GM19395 (cell line): ENCODE measurements around the gene WDR83.
"Not testable (repeated sequence)": the region's sequence is repeated elsewhere in the genome, so short reads cannot be mapped to it uniquely, and the experiment has no call there.

ENCODE experiments used
- ATAC-seq: cut with Tn5 transposase; IDR thresholded peaks from one replicate; pipeline ENCODE4 v1.9.1; 2021; ENCODE audit warnings: mild to moderate bottlenecking, moderate library complexity; ENCODE audit not compliant: unreplicated experiment

The WDR83 gene, protein sequence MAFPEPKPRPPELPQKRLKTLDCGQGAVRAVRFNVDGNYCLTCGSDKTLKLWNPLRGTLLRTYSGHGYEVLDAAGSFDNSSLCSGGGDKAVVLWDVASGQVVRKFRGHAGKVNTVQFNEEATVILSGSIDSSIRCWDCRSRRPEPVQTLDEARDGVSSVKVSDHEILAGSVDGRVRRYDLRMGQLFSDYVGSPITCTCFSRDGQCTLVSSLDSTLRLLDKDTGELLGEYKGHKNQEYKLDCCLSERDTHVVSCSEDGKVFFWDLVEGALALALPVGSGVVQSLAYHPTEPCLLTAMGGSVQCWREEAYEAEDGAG

DNA sequence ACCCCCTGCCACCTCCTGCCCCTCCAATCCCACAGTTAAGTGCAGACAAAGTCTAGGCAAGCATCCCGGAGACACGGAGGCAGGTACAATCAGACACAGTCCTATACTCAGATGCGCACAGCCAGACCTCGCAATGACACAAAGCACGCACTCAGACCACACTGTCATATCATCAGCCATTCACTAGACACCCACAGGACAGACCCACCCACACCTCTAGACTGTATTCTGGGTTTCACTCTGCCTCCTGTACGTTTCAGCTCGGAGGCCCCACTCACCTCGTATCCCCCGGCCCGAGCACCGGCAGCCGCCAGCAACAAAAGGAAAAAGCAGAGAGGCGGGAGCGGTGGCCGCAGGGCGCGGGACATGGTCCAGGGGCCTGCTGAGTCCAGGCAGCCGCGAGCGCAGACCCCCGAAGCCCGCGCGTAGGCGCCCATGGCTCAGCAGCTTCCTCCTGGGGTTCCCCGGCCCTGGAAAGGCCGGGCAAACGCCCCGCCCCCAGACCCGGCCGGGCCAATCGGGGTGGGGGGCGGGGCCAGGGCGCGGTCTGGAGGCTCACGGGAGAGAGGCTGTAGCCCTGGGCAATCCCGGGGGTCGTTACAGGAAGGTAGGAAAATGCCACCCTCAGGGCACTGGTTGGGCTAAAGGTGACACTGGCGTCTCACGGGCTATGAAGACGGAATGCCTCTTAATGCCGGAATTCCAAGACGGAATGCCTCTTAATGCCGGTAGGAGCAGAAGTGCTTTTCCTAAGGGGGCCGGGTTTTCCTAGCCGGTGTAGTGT is at the start of gene WDR83, which contains the start of gene MAN2B1:
Gene WDR83 (plus strand): TSS at position 543 of the 784 bp plus-strand sequence. CDS start 2,984 bp downstream, outside the sequence.
Gene MAN2B1 (minus strand): TSS at position 478 of the 784 bp plus-strand sequence. CDS start 41 bp downstream, at position 437.
- ATAC-seq = no peak

DNA sequence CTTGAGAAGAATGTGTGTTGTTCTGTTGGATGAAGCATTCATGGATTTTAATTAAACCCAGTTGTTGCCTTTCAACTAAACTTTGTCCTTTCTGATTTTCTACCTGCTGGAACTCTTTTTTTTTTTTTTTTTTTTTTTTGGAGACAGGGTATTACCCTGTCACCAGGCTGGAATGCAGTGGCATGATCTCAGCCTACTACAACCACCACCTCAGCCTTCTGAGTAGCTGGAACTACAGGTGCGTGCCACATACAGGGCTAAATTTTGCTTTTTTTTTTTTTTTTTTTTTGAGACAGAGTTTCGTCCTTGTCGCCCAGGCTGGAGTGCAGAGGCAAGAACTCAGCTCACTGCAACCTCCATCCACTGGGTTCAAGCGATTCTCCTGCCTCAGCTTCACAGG is 49.0 kb upstream of the WDR83 start:
- ATAC-seq = no peak

DNA sequence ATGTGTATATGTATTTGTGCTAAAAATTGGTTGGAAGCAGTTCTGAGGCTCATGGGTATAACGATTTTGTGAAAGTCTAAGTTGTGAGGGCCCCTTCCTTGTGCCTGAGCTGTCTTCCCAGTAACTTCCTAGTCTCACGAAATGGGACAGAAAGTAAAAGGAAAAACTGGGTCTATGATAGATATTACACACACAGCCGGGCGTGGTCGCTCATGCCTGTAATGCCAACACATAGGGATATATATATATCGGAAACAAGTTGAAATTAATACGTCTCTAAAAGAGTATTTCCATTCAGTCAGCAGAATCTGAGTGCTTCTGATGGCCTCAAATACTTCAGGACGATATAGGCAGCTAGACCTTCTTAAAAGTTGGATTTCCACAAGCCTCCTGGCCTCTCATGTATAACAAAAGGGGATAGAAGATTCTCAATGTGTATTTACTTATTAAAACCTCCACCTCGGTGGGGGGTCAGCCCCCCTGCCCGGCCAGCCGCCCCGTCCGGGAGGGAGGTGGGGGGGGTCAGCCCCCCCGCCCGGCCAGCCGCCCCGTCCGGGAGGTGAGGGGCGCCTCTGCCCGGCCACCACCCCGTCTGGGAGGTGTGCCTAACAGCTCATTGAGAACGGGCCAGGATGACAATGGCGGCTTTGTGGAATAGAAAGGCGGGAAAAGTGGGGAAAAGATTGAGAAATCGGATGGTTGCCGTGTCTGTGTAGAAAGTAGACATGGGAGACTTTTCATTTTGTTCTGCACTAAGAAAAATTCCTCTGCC is 45.2 kb upstream of the WDR83 start:
- ATAC-seq = not testable (repeated sequence)

DNA sequence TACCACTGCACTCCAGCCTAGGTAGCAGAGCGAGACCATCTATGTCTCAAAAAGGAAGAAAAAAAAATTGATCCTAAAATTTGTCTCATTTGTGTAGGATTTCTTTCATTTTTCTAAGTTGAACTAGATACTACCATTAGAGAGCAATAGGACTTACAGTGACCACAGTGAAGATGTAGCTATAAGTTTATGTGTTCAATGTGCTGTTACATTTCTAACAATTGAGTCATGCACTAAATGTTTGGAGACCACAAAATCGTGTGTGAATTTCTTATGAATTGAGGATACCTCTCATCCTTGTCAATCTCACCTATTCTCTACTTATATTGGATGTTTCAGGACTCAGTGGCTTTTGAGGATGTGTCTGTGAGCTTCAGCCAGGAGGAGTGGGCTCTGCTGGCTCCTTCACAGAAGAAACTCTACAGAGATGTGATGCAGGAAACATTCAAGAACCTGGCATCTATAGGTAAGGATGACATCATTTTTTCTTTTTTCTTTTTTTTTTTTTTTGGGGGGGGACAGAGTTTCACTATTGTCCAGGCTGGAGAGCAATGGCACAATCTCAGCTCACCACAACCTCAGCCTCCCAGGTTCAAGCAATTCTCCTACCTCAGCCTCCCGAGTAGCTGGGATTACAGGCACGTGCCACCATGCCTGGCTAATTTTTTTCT is 43.1 kb upstream of the WDR83 start:
- no peak for ATAC-seq

DNA sequence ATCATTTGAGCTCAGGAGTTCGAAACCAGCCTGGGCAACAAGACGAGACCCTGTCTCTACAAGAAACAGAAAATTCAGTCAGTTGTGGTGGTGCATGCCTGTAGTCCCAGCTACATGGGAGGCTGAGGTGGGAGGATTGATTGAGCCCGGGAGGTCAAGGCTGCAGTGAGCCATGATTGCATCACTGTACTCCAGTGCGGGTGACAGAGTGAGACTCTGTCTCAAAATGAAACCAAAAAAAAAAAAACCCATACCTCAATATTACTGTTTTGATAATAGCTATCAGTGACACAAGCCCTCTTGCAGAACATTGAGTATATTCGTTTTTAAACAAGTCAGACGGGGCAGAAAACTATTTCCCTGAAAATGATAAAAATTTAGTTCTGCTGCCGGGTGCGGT is 39.6 kb upstream of the WDR83 start:
- no peak for ATAC-seq

DNA sequence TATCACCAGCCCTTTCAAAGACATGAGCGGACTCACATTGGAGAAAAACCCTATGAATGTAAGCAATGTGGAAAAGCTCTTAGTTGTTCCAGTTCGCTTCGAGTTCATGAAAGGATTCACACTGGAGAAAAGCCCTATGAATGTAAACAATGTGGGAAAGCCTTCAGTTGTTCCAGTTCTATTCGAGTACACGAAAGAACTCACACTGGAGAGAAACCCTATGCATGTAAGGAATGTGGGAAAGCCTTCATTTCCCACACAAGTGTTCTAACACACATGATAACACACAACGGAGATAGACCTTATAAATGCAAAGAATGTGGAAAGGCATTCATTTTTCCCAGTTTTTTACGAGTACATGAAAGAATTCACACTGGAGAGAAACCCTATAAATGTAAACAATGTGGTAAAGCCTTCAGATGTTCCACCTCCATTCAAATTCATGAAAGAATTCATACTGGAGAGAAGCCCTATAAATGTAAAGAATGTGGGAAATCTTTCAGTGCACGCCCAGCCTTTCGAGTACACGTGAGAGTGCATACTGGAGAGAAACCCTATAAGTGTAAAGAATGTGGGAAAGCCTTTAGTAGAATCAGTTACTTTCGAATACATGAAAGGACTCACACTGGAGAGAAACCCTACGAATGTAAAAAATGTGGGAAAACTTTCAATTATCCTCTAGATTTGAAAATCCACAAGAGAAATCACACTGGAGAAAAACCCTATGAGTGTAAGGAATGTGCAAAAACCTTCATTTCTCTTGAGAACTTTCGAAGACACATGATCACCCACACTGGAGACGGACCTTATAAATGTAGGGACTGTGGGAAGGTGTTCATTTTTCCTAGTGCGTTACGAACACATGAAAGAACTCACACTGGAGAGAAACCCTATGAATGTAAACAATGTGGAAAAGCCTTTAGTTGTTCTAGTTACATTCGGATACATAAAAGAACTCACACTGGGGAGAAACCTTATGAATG is 38.3 kb upstream of the WDR83 start:
- ATAC-seq = no peak

DNA sequence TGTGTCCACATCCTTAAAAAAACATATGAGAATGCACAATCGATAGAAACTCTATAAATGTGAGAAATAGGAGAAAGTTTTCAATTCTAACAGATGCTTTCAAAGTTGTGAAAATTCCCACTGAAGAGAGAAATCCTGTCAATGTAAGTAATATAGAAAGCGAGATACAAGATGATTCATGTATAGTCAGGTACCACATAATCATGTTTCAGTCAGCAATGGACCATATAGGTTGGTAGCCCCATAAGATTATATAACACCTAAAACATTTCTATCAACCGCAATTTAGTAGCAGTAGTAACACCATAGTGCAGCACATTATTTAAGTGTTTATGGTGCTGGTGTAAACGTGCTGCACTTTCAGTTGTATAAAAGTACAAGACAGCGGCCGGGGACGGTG is 37.4 kb upstream of the WDR83 start:
- no peak for ATAC-seq

DNA sequence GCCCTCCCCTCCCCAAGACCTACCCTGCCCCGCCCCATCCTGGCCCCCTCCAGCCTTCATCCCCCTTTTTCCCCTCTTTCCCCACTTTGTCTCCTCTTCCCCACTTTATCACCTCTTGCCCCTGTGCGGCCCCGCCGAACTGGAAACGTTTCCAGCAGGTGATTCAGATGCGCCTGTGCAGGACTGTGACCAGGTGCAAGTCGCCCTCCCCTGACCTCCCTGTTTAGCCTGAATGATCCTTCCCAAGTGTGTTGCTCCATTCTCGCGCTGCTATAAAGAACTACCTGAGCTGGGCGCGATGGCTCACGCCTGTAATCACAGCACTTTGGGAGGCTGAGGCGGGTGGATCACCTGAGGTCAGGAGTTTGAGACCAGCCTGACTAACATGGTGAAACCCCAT is 30.0 kb upstream of the WDR83 start:
- ATAC-seq = no peak

DNA sequence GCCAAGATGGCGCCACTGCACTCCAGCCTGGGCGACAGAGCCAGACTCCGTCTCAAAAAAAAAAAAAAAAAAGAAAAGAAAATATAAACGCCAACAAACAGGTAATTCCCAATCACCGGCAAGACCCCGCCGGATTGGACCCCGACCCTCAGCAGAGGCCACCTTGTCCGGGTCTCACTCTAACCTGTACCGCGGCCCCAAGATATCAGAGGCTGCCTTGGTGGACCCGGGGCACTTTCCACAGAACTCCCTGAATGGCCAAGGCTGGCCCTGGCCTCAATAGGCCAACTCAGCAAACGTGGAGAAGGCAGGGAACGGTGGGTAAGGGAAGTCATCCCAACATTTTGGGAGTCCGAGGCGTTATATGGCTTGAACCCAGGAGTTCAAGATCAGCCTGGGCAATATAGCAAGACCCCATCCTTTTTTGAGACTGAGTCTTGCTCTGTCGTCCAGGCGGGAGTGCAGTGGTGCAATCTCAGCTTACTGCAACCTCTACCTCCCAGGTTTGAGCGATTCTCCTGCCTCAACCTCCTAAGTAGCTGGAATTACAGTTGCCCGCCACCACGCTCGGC is 27.9 kb upstream of the WDR83 start:
- ATAC-seq = no peak

DNA sequence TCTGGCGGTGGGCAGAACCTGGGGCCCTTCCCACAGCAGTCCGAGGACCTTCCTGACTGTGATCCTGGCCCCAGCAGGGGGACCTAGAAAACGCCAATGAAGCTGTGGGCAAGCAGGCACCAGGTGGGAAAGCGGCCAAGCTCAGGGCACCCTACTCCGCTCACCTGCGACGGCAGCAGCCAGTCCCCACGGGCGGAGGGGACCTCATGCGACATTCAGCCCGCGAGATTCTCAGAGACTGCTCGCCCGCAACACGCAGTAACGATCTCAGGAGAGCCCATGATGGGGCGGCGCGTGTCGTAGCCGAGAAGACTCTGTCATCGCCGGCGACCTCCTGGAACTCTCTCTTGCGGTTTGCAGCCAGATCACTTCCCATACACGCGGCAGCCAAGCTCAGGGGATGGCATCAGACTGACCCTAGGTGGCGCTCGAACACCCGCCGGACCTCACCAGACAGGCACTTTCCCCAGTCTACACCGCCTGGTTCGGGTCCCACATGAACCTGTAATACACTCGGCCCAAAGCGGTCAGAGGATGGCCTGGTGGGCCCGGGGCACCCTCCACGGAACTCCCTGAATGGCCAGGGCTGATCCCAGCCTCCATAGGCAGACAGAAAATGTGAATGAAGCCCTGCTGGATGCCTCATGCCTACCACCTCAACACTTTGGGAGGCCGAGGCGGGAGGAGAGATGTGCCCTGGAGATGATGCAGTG is 26.6 kb upstream of the WDR83 start:
- no peak for ATAC-seq

DNA sequence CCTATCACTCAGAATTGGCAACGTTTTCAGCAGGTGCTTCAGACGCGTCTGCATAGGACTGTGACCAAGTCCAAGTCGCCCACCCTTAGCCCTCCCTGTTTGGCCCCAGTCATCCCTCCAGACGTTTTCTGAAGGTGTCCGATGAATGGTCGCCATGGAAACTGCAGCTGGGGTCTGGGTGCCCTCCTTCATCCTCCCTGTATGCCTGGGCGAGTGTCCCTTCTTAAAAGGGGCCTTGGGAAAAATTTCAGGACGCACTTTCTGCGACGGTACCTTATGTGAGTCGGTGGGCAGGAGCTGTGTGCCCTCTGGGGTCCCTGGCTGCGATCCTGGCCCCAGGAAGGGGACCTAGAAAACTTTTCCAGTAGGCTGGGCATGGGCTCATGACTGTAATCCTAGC is 25.2 kb upstream of the WDR83 start:
- no peak for ATAC-seq

DNA sequence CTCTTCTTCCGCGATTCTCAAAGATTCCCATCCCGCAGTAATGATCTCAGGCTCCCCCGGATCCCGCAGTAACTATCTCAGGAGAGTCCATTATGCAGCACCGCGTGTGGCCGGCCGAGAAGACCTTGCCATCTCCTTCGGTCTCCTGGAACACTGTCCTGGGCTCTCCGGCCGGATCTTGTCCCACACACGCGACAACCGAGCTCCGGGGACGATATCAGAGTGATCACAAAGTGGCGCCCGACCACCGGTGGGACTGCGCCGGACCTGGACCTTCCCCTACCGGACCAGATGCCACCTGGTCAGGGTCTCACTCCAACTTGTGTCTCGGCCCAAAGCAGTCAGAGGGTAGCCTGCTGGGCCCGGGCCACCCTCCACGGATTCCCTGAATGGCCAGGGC is 24.1 kb upstream of the WDR83 start:
- no peak for ATAC-seq

DNA sequence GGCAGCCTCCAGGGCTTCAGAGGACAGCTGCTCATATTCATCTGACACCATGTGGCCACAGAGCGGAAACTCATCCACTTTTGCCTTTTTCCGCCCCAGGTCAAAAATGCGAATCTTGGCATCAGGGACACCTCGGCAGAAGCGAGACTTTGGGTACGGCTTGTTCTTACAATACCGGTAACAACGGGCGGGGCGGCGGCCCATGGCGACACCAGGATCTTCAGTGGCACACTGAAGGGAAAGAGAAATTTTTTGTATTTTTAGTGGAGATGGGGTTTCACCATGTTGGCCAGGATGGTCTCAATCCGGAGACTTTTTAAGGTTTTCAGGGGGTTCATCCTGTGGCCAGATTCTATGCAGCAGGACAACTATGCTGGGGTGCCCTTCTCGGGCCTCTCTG is 22.9 kb upstream of the WDR83 start:
- not testable (repeated sequence) for ATAC-seq

DNA sequence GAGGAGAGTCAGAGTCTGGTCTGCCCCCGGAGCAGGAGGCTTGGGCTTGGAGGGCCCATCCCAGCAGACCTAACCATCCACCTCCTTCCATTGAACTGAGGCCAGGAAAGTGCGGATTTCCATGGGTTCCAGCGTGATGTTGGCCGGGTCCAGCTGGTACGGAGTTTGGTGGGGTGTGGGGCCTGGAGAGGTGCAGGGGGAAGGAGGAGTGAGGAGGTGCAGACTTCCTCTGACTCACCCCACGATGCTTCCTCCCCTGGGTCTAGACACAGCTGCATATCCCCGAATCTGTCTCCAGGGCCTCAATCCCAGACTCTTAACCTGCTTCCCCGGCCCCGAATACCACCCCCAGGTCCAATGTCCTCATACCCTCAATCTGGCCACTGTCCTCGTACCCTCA is 20.1 kb upstream of the WDR83 start:
- no peak for ATAC-seq

DNA sequence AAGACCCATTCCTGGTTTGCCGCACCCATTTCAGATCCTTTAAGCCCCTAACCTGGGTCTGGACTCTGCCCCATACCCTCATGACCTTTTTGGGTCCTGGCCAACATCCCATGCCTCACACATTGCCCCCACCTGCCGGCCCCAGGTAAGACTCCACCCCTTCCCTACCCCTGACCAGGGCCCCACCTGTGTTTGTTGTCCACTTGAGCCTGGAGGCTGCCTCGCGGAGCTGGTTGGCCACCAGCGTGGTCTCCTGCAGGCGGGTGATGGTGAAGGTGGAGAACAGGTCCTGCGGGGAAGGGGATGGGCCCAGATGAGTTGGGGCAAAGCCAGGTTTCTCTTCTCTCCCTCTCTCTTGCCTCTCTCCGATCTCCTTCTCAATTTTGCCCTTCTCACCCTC is 19.6 kb upstream of the WDR83 start:
- ATAC-seq = no peak

DNA sequence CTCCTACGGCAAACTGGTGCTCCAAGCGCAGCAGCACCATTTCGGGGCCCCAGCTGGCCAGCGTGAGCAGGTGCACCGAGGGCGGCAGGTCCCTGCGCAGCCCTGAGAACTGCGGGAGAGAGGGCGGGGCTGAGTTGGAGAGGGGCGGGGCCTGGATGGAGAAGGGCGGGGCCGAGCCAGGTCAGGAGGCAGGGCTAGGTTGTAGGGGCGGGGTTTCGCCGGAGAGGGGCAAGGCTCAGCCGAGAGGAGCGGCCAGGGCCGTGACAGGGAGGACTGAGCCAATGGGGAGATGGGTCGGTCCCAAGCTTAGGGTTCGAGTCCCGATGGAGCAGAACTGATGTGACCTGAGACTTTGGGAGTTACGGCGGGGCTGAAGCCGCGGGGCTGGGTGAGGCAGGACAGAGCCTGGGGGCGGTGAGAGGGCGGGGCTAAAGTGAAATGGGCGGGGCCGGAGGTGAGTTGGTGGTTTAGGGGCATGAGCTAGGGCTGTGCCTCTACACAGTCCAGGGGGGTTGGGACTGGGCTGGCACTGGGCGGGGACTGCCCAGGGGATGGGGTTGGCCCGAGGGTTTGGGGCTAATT is 19.0 kb upstream of the WDR83 start:
- no peak for ATAC-seq

DNA sequence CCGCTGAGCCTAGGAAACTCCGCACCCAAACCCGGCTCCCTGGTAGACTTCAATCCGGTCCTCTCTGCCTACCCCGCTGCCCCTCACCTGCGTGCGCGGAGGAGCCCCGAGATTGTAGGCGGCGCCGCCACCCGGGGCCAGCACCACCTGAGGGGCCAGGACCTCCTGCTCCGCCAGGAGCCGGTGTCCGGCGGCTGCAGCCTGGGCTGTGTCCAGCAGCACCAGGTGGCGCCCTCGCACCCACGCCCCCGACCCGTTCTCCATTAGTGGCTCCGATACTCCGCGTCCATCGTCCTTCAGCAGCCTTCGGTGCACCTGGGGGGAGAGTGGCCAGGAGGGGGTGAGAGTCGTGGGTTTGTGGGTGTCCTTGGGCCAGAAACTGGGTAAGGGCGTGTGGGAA is 18.5 kb upstream of the WDR83 start:
- no peak for ATAC-seq

DNA sequence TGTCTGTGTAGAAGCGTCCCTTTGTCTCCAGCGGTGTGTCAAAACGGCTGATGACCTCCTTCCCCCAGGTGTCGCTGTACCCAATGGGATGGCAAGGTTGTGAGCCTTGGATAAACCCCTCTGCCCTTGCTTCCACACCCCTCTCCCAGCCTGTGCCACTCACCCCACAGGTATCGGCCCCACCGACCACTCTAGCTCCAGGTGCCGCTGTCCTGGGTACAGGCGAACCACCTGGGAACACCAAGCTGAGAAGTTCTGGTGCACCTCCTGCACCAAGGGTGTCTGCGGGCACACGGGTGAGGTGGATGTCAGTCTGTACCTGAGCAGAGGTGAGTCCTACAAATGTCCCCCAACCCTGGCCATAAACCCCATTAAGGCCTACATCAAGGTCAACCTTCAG is 16.7 kb upstream of the WDR83 start:
- ATAC-seq = no peak
